GM18517 (cell line): ENCODE results near the gene RFPL1.

Experiments used
- ATAC-seq: cut with Tn5 transposase; IDR thresholded peaks from one replicate; pipeline ENCODE4 v1.9.1; 2021; ENCODE audit warnings: mild to moderate bottlenecking, moderate library complexity; ENCODE audit not compliant: unreplicated experiment

Gene RFPL1

GRCh38 chr22:29442976-29443375 is 4.6 kb downstream of the RFPL1 start:
- ATAC-seq, result no peak

GRCh38 chr22:29443452-29443851 is 5.1 kb downstream of the RFPL1 start:
- no peak for ATAC-seq

- ATAC-seq, result no peak
These were observed 5.7 kb downstream of the RFPL1 start for GRCh38 chr22:29443861-29444792.

- no peak for ATAC-seq
These were observed 7.1 kb downstream of the RFPL1 start for GRCh38 chr22:29445508-29445907.

GRCh38 chr22:29447906-29448305 is 9.5 kb downstream of the RFPL1 start:
- ATAC-seq, result no peak

- no peak for ATAC-seq
These were observed 11.0 kb downstream of the RFPL1 start for GRCh38 chr22:29449296-29449875.

GRCh38 chr22:29450222-29450621 is 11.8 kb downstream of the RFPL1 start:
- no peak for ATAC-seq

- no peak for ATAC-seq
These were observed 13.5 kb downstream of the RFPL1 start for GRCh38 chr22:29451863-29452262.

GRCh38 chr22:29454276-29454675 is 15.9 kb downstream of the RFPL1 start:
- no peak for ATAC-seq

GRCh38 chr22:29456211-29456671 is 17.9 kb downstream of the RFPL1 start:
- no peak for ATAC-seq

- ATAC-seq, result no peak
These were observed 19.3 kb downstream of the RFPL1 start for GRCh38 chr22:29457730-29458129.

- no peak for ATAC-seq
These were observed 20.2 kb downstream of the RFPL1 start for GRCh38 chr22:29458551-29458950.

- ATAC-seq, result no peak
These were observed 21.4 kb downstream of the RFPL1 start for GRCh38 chr22:29459773-29460172.

GRCh38 chr22:29461263-29461662 is 22.9 kb downstream of the RFPL1 start:
- ATAC-seq, result no peak

- no peak for ATAC-seq
These were observed 25.2 kb downstream of the RFPL1 start for GRCh38 chr22:29463629-29464028.

GRCh38 chr22:29464581-29464980 is 26.2 kb downstream of the RFPL1 start:
- no peak for ATAC-seq

GRCh38 chr22:29469755-29470154 is 31.4 kb downstream of the RFPL1 start:
- ATAC-seq, result no peak

- no peak for ATAC-seq
These were observed 31.9 kb downstream of the RFPL1 start for GRCh38 chr22:29470159-29470855.

GRCh38 chr22:29473001-29473400 is 34.6 kb downstream of the RFPL1 start:
- ATAC-seq, result no peak

- no peak for ATAC-seq
These were observed 37.2 kb downstream of the RFPL1 start for GRCh38 chr22:29475550-29475949.

GRCh38 chr22:29476116-29476515 is 37.7 kb downstream of the RFPL1 start:
- no peak for ATAC-seq
